GM23338 (cell line): Measurements from ENCODE around the gene ELFN1.

Experiments
- CREB1 ChIP-seq: fragments of 250-450 bp; sonication (Bioruptor Pico); IDR thresholded peaks from 2 replicates; pipeline ENCODE4 v1.5.0; 2020; ENCODE audit warnings: low read depth, mild to moderate bottlenecking, moderate library complexity
- CTCF ChIP-seq, 2 experiments: fragments of 200-600 bp in 1 of 2; sonication (generic) in 1 of 2; conservative IDR thresholded peaks; 2 replicates each; pipeline versions ENCODE4 v1.5.1 to v1.6.1; 2016 to 2017; ENCODE audit warnings: antibody characterized with exemption in 2 of 2, low read depth in 2 of 2, mild to moderate bottlenecking in 2 of 2, moderate library complexity in 1 of 2
- ETS1 ChIP-seq: IDR thresholded peaks from 2 replicates; pipeline ENCODE4 v1.6.1; 2016; ENCODE audit warnings: antibody characterized with exemption
- EZH2 ChIP-seq: fragments of 200-600 bp; sonication (generic); IDR thresholded peaks from one replicate; pipeline ENCODE4 v1.8.0; 2017; ENCODE audit warnings: antibody characterized with exemption, mild to moderate bottlenecking, low read depth; ENCODE audit not compliant: unreplicated experiment
- EZH2phosphoT487 ChIP-seq: fragments of 200-600 bp; sonication (generic); IDR thresholded peaks from one replicate; pipeline ENCODE4 v1.8.1; 2018; ENCODE audit warnings: antibody characterized with exemption; ENCODE audit not compliant: unreplicated experiment
- JUNB ChIP-seq: IDR thresholded peaks from one replicate; pipeline ENCODE4 v1.6.1; 2016; ENCODE audit warnings: antibody characterized with exemption; ENCODE audit not compliant: unreplicated experiment
- POLR2AphosphoS5 ChIP-seq: IDR thresholded peaks from 2 replicates; pipeline ENCODE4 v1.6.1; 2016; ENCODE audit warnings: antibody characterized with exemption, low read depth
- REST ChIP-seq: IDR thresholded peaks from one replicate; pipeline ENCODE4 v1.6.1; 2018; ENCODE audit warnings: antibody characterized with exemption; ENCODE audit not compliant: unreplicated experiment
- STAT1 ChIP-seq: IDR thresholded peaks from one replicate; pipeline ENCODE4 v1.6.1; 2016; ENCODE audit warnings: antibody characterized with exemption; ENCODE audit not compliant: unreplicated experiment
- ZNF114 ChIP-seq: fragments of 250-450 bp; sonication (Bioruptor Pico); IDR thresholded peaks from 2 replicates; pipeline ENCODE4 v1.5.0; 2020; ENCODE audit warnings: mild to moderate bottlenecking, moderate library complexity
- ZNF331 ChIP-seq: fragments of 250-450 bp; sonication (Bioruptor Pico); IDR thresholded peaks from 2 replicates; pipeline ENCODE4 v1.5.0; 2020; ENCODE audit warnings: low read depth, mild to moderate bottlenecking, moderate library complexity

GRCh38 chr7:1673581-1674118 lies 3.6 kb downstream of the ELFN1 start:
- TF ChIP-seq CTCF (conservative IDR thresholded peaks at IDR 0.05; ENCODE audit: low read depth in 2 of 2) = no peak
- TF ChIP-seq ZNF114 (CRISPR knock-in tag) = no peak
- no peak for TF ChIP-seq JUNB
- no peak for TF ChIP-seq REST
- TF ChIP-seq CREB1 (CRISPR knock-in tag) = no peak
- TF ChIP-seq ZNF331 (CRISPR knock-in tag) = no peak
- no peak for TF ChIP-seq EZH2
- no peak for TF ChIP-seq POLR2AphosphoS5
- no peak for TF ChIP-seq EZH2phosphoT487
- no peak for TF ChIP-seq ETS1
- no peak for TF ChIP-seq STAT1
